ENCODE data around the gene DMD. TPM values are rescaled to one million over a fixed set of nuclear protein-coding genes. Genes with fewer than 3 reads are reported as not detected.

DMD gene
- total RNA-seq, 3 donors from 2014 or later (not counting 1 experiment from before 2014, with no cell fraction given) = not detected

DNA sequence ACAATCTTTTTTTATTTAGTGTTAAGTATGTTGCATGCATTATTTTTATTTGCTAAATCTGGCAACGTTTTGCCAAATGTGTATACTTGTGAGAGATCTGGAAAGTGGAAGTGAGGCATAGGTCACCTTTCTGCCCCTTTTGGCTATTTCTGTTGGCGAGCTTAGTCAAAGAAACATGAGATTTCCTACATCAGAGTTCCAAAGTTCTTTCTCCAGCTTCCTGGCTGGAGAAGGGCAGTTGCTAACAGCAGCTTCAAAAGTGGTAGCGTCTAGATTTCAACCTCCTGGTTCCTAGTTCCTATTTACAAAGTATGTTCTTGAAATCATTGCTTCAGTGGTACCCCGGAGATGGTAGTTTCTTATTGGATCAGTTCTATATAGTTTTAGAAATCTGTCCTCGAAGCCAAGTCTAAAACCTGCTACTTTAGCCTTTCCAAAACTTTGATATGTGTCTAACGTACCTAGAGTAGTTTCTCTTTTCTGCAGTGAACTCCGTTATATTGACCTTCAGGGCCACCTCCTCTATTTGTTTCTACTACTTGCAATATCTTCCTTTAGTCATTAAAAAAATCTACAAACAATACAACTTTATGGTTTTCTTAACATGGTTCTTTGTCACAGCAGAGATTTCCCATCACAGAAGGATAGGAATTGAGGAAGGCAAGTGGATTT is 1683.8 kb downstream of the DMD start:
- Mint-ChIP-seq H3K27me3 (ENCODE audit: low read depth in 2 of 2) (no peaks in the 10 kb centered on the region), H3K4me1 (no peaks in the 10 kb centered on the region), H3K9me3 (peaks cover 0 to under 1% of the 10 kb centered on the region in 2 donors), H3K27ac (no peak overlapping the region), H3K36me3 (no peaks in the 10 kb centered on the region), H3K4me3 (no peak overlapping the region)
- ATAC-seq (no peak), DNase-seq (no peak)
- Histone ChIP-seq H3K4me1 (ENCODE audit: control insufficient read depth, insufficient read depth, low read length) (no peaks in the 10 kb centered on the region), H3K27me3 (ENCODE audit: control insufficient read depth, insufficient read depth, low read length) (no peaks in the 10 kb centered on the region), H3K36me3 (ENCODE audit: control insufficient read depth, insufficient read depth, low read length) (no peaks in the 10 kb centered on the region), H3K27ac (ENCODE audit: low read length) (no peak overlapping the region), H3K4me3 (ENCODE audit: low read length) (no peak overlapping the region), H3K9me3 (ENCODE audit: control insufficient read depth, insufficient read depth, low read length) (no peaks in the 10 kb centered on the region)
- TF ChIP-seq, protein P1, sequence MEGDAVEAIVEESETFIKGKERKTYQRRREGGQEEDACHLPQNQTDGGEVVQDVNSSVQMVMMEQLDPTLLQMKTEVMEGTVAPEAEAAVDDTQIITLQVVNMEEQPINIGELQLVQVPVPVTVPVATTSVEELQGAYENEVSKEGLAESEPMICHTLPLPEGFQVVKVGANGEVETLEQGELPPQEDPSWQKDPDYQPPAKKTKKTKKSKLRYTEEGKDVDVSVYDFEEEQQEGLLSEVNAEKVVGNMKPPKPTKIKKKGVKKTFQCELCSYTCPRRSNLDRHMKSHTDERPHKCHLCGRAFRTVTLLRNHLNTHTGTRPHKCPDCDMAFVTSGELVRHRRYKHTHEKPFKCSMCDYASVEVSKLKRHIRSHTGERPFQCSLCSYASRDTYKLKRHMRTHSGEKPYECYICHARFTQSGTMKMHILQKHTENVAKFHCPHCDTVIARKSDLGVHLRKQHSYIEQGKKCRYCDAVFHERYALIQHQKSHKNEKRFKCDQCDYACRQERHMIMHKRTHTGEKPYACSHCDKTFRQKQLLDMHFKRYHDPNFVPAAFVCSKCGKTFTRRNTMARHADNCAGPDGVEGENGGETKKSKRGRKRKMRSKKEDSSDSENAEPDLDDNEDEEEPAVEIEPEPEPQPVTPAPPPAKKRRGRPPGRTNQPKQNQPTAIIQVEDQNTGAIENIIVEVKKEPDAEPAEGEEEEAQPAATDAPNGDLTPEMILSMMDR (IDR thresholded peaks at IDR 0.05) = no peak
- WGBS (ENCODE audit: insufficient coverage) = 79% methylated on average over 6 of the region's 7 CpGs
- intact Hi-C loops (cut with micrococcal nuclease) = no loop called here

GRCh38 chrX:31523884-31524536 is 1687.3 kb downstream of the DMD start:
- DNase-seq = no peak
- 75% methylated on average over 4 of the region's 7 CpGs for WGBS (ENCODE audit: insufficient coverage)
- no peak overlapping the region for H3K4me3 Mint-ChIP-seq

GRCh38 chrX:31522760-31523159 is 1688.6 kb downstream of the DMD start:
- no peaks in the 10 kb centered on the region for H3K9me3 ChIP-seq (ENCODE audit: control insufficient read depth, insufficient read depth, low read length)
- H3K36me3 ChIP-seq (ENCODE audit: control insufficient read depth, insufficient read depth, low read length) = no peaks in the 10 kb centered on the region
- peaks cover 0 to 4% of the 10 kb centered on the region in 2 donors for H3K9me3 Mint-ChIP-seq
- H3K4me1 ChIP-seq (ENCODE audit: control insufficient read depth, insufficient read depth, low read length) = no peaks in the 10 kb centered on the region
- no peak for DNase-seq
- TF ChIP-seq, protein P1 (IDR thresholded peaks at IDR 0.05) = no peak
- no peaks in the 10 kb centered on the region for H3K36me3 Mint-ChIP-seq
- H3K27me3 ChIP-seq (ENCODE audit: control insufficient read depth, insufficient read depth, low read length) = no peaks in the 10 kb centered on the region
- no peak overlapping the region for H3K27ac ChIP-seq (ENCODE audit: low read length)
- no peak overlapping the region for H3K4me3 ChIP-seq (ENCODE audit: low read length)
- H3K27me3 Mint-ChIP-seq (ENCODE audit: low read depth in 2 of 2) = no peaks in the 10 kb centered on the region
- WGBS (ENCODE audit: insufficient coverage) = 84% methylated on average over 6 of the region's 7 CpGs
- no peak for ATAC-seq
- no peak overlapping the region for H3K27ac Mint-ChIP-seq
- no peaks in the 10 kb centered on the region for H3K4me1 Mint-ChIP-seq
- intact Hi-C loops (cut with micrococcal nuclease) = no loop called here
- H3K4me3 Mint-ChIP-seq = no peak overlapping the region

More at GRCh38 chrX:31523884-31524536, 1687.3 kb downstream of the DMD start:
- Histone ChIP-seq H3K9me3 (ENCODE audit: control insufficient read depth, insufficient read depth, low read length) (no peaks in the 10 kb centered on the region), H3K27me3 (ENCODE audit: control insufficient read depth, insufficient read depth, low read length) (no peaks in the 10 kb centered on the region), H3K4me3 (ENCODE audit: low read length) (no peak overlapping the region), H3K27ac (ENCODE audit: low read length) (no peak overlapping the region), H3K4me1 (ENCODE audit: control insufficient read depth, insufficient read depth, low read length) (no peaks in the 10 kb centered on the region), H3K36me3 (ENCODE audit: control insufficient read depth, insufficient read depth, low read length) (no peaks in the 10 kb centered on the region)
- Mint-ChIP-seq H3K4me1 (no peaks in the 10 kb centered on the region), H3K27ac (no peak overlapping the region), H3K9me3 (peaks cover 0 to 4% of the 10 kb centered on the region in 2 donors), H3K27me3 (ENCODE audit: low read depth in 2 of 2) (no peaks in the 10 kb centered on the region), H3K36me3 (no peaks in the 10 kb centered on the region)
- TF ChIP-seq, protein P1 (IDR thresholded peaks at IDR 0.05) = no peak
- no peak for ATAC-seq
- intact Hi-C loops (cut with micrococcal nuclease) = no loop called here

All from natural killer cell (primary cell).